Small intestine (tissue), 7 donors: ENCODE measurements around the gene ZG16. TPM values are rescaled to one million over a fixed set of nuclear protein-coding genes. Genes with fewer than 3 reads are reported as not detected.
A peak's percentile ranks its signal among the peaks of the same experiment; 100 is the strongest.

ENCODE experiments used
- DNase-seq, 2 donors: peaks; one replicate each; pipeline versions ENCODE4 v3.0.0 to v3.0.0-alpha.2; 2013
- FAIRE-seq: peaks from 2 replicates; lab custom pipeline; 2012; peaks lifted over from hg19 to GRCh38; lab: Jason Lieb, UNC
- H3K27ac ChIP-seq, 3 donors: one replicate each; pipeline ENCODE4 v1.5.1; 2013; ENCODE audit warnings: low read length in 2 of 3, mild to moderate bottlenecking in 2 of 3, control low read depth in 1 of 3, inconsistent platforms in 1 of 3, low read depth in 1 of 3, moderate library complexity in 1 of 3
- H3K27me3 ChIP-seq, 3 donors: one replicate each; pipeline ENCODE4 v1.6.1; 2013; ENCODE audit warnings: low read length in 3 of 3, inconsistent platforms in 1 of 3; ENCODE audit not compliant: control insufficient read depth in 3 of 3, insufficient read depth in 3 of 3
- H3K36me3 ChIP-seq, 3 donors: one replicate each; pipeline ENCODE4 v1.6.1; 2013; ENCODE audit warnings: low read length in 3 of 3, inconsistent platforms in 1 of 3, low read depth in 1 of 3, mild to moderate bottlenecking in 1 of 3, moderate library complexity in 1 of 3; ENCODE audit not compliant: control insufficient read depth in 3 of 3, insufficient read depth in 2 of 3
- H3K4me1 ChIP-seq, 3 donors: one replicate each; pipeline ENCODE4 v1.6.1; 2013; ENCODE audit warnings: low read length in 2 of 3, inconsistent platforms in 1 of 3, low read depth in 1 of 3, mild to moderate bottlenecking in 1 of 3, moderate library complexity in 1 of 3; ENCODE audit not compliant: control insufficient read depth in 3 of 3, insufficient read depth in 2 of 3
- H3K4me3 ChIP-seq, 3 donors: one replicate each; pipeline ENCODE4 v1.5.1; 2013; ENCODE audit warnings: low read length in 3 of 3, control low read depth in 1 of 3, inconsistent platforms in 1 of 3, low read depth in 1 of 3, mild to moderate bottlenecking in 1 of 3, moderate library complexity in 1 of 3
- H3K9me3 ChIP-seq, 2 donors: one replicate each; pipeline ENCODE4 v1.6.1; 2013; ENCODE audit warnings: low read depth in 1 of 2, low read length in 1 of 2; ENCODE audit not compliant: control insufficient read depth in 2 of 2, insufficient read depth in 1 of 2
- WGBS, 3 donors: extraction: QIAGEN DNeasy Blood & Tissue Kit; methylation state at CpG; one replicate each; pipeline ENCODE4 v1.1.7; 2013; 5-methylcytosine and 5-hydroxymethylcytosine counted together
- polyA plus RNA-seq, 4 donors: library from polyadenylated mRNA; stranded (reverse) in 3 of 4; unstranded in 1 of 4; fragments of 200-250 nt in 3 of 4; fragments of 120-200 nt in 1 of 4; gene quantifications; one replicate each; pipeline versions ENCODE4 v1.2.1 to v1.2.3, GENCODE V29; 2013
- donor health status: healthy with polysubstance abuse.
- donor health status: control.
- donor health status: control.
- donor health status: Bipolar disorder and iron deficiency.
- donor health status: healthy.

The ZG16 gene
- polyA plus RNA-seq, 4 donors = 4.8 to 186 (median 47.4) TPM

DNA sequence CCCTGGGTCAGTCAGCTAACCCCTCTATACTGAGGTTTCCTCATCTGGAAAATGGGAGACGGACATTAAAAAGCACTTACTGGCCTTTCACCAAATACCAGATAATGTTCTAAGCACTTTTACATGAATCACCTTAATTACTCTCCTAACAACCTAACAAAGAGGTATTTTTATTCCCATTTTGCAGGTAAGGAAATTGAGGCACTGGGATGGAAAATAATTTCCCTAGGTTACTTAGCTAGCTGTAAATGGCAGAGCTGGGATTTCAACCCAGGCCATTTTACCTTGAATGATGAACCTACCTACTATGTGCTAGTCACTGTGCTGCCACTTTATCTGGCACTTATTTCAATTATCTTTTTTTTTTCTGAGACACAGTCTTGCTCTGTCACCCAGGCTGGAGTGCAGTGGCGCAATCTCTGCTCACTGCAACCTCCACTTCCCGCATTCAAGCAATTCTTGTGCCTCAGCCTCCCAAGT lies 16.2 kb downstream of the ZG16 start:
- WGBS, 3 donors = 97 to 100% (median 97%) methylated on average over 3 of the region's 3 CpGs
- DNase-seq (no peak), FAIRE-seq (no peak)
- H3K27me3 ChIP-seq = no peaks in the 10 kb centered on the region
- peaks cover 0 to 6% (median 0%) of the 10 kb centered on the region in 3 donors for H3K4me1 ChIP-seq
- no peak overlapping the region for H3K4me3 ChIP-seq
- H3K27ac ChIP-seq = no peak overlapping the region
- peaks cover 3 to 27% (median 4%) of the 10 kb centered on the region in 3 donors for H3K36me3 ChIP-seq
- no peaks in the 10 kb centered on the region for H3K9me3 ChIP-seq

DNA sequence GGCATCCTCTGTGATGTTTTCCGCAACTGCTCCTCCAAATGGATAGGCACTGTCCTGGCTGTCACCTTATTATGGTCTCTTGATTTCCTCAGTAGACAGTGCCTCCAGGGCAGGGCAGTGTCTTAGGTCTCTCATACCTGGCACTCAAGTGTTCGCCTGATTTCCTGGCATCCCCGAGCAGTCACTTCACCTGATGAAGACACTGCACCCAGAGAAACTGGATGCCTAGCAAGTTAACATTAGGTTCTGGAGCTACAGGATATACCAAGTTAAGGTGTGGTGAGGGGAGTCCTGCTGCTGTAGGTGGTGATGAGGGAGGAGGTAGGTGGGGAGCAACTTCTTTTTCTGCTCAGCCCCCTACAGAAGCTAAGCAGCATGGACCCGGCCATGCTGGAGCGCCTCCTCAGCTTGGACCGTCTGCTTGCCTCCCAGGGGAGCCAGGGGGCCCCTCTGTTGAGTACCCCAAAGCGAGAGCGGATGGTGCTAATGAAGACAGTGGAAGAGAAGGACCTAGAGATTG lies 24.4 kb downstream of the ZG16 start:
- H3K4me3 ChIP-seq = no peak overlapping the region
- no peak overlapping the region for H3K27ac ChIP-seq
- peaks cover 0 to 6% (median 0%) of the 10 kb centered on the region in 3 donors for H3K4me1 ChIP-seq
- H3K27me3 ChIP-seq = no peaks in the 10 kb centered on the region
- DNase-seq = no peak
- FAIRE-seq = no peak
- WGBS, 3 donors = 94 to 96% (median 96%) methylated on average over 8 of the region's 8 CpGs
- H3K36me3 ChIP-seq = peaks cover 2 to 54% (median 6%) of the 10 kb centered on the region in 3 donors
- no peaks in the 10 kb centered on the region for H3K9me3 ChIP-seq

DNA sequence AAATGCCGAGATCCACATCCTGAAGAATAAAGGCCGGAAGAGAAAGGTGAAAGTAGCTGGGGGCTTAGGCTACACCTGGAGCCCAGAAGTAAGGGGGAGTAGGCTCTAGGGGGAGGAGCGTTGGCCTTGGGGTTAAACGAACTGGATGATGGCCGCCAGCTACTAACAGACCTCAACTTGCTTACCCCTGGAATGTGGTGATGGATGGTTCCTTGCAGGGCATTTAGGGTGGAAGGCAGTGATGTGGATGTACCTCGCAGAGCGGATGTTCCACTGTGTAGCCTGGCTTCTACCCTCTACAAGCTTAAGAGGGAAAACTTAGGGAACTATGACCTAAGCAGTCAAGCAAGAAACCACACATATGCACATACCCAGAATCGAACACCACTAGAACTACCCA lies 26.0 kb downstream of the ZG16 start:
- Histone ChIP-seq H3K36me3 (peaks cover 0 to 60% (median 3%) of the 10 kb centered on the region in 3 donors), H3K9me3 (no peaks in the 10 kb centered on the region), H3K27ac (peak overlapping the region in 1 of 3 donors; percentile 96), H3K4me1 (peaks cover 0 to 18% (median 9%) of the 10 kb centered on the region in 3 donors), H3K4me3 (no peak overlapping the region), H3K27me3 (no peaks in the 10 kb centered on the region)
- no peak for DNase-seq
- 76 to 81% (median 77%) methylated on average over 8 of the region's 8 CpGs for WGBS, 3 donors
- no peak for FAIRE-seq

DNA sequence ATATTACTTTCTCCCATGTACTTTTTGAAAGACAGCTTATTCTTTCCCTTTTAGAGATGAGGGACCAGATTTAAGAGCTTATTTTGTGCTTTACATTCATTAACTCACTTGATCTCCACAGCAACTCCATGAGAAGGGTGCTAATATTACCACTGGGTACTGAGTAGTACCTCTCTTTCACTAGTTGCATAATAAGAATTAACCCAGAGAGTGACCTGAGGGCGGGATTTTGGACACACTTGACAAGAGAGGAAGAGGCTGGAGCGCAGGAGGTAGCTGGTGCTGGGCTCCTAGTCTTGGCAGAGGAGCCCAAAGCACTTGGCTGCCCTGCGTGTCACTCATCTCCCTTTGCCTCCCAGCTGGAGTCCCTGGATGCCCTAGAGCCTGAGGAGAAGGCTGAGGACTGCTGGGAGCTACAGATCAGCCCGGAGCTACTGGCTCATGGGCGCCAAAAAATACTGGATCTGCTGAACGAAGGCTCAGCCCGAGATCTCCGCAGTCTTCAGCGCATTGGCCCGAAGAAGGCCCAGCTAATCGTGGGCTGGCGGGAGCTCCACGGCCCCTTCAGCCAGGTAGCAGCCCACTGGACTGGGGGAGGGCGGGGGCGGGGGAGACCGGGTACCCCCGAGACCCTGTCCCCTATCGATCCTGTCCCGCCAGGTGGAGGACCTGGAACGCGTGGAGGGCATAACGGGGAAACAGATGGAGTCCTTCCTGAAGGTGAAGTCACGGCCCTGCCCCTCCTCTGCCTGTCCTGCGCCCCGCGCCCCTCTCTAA lies 26.6 kb downstream of the ZG16 start:
- DNase-seq (peak in 1 of 2 donors; percentile 52), FAIRE-seq (no peak)
- H3K36me3 ChIP-seq = peaks cover 0 to 60% (median 3%) of the 10 kb centered on the region in 3 donors
- peak overlapping the region; percentile 96 to 99 (median 98) for H3K27ac ChIP-seq
- H3K4me1 ChIP-seq = peaks cover 3 to 24% (median 12%) of the 10 kb centered on the region in 3 donors
- peak overlapping the region; percentile 66 to 98 (median 97) for H3K4me3 ChIP-seq
- H3K27me3 ChIP-seq = no peaks in the 10 kb centered on the region
- WGBS, 3 donors = 6 to 9% (median 8%) methylated on average over 19 to 26 of the region's 26 CpGs
- H3K9me3 ChIP-seq = no peaks in the 10 kb centered on the region

DNA sequence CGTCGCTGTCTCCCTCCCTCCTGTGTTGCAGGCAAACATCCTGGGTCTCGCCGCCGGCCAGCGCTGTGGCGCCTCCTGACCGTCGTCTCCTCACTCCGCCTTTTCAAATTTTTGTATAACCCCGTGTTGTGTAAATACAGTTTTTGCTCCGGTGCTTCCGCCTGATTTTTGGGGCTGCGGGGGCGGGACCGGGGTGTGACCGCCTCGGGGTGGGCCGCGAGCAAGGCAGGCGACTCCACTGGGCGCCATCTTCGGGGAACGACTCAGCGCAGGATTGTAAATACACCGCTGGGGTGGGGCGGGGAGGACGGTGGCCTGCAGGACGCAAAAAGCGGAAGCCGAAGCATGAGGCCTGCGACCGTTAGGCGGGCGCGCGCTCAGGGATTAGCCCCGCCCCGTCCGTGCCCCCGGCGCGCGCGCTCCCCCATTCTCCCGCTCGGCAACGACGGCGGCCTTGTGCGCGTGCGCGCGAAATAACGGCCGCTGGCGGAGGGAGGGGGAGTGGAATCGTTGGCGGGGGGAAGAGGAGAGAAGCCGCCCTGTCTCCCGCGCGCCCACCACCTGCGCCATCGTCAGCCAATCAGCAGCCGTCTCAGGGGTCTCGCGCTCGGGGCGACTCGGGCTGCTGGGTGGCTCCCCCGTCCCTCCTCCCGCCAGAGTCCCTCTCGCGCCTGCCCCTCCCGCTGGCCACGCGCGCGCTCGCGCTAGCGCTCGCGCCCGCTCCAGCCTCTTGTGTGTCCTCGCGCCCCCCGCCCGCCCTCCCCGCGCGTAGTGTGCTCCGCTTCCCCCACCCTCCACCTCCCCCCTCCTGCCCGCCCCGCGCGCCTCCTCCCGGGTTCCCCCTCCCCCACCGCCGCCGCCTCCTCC lies 27.4 kb downstream of the ZG16 start:
- WGBS, 3 donors = 0 to 1% (median 0%) methylated on average over 50 to 103 of the region's 103 CpGs
- FAIRE-seq (no peak), DNase-seq (peak; percentile 96 to 98)
- H3K9me3 ChIP-seq = no peaks in the 10 kb centered on the region
- H3K27me3 ChIP-seq = no peaks in the 10 kb centered on the region
- H3K27ac ChIP-seq = peak overlapping the region; percentile 96 to 99 (median 98)
- H3K4me1 ChIP-seq = peaks cover 3 to 32% (median 12%) of the 10 kb centered on the region in 3 donors
- peaks cover 0 to 63% (median 0%) of the 10 kb centered on the region in 3 donors for H3K36me3 ChIP-seq
- H3K4me3 ChIP-seq = peak overlapping the region; percentile 66 to 98 (median 97)

DNA sequence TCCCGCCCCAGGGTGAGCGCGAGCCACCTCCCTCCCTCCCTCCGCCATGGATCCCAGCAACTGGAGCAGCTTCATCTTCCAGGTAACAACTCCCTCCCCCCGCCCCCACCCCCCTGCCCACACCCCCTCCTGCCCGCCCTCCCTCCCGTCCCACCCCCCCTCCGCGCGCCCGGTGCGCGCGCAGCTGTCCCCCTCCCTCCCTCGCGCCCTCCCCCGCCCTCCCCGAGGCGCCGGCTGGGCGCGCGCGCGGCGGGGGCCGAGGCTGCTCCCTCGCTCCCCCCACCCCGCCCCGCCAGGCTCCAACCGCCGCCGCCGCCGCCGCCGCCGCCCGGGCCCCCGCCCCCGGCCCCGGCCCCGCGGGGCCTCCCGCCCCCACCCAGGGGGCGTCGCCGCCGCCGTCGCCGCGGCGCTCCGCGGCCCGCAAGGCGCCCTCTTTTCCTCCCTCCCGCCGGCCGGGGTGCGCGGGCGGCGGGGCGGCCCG lies 28.1 kb downstream of the ZG16 start, which contains the start of gene MAZ:
Gene MAZ, plus strand, starts transcription at position 431 of the 481 bp plus-strand sequence. CDS start 173 bp downstream, outside the sequence.
- FAIRE-seq = no peak
- Histone ChIP-seq H3K27me3 (no peaks in the 10 kb centered on the region), H3K36me3 (peaks cover 0 to 62% (median 0%) of the 10 kb centered on the region in 3 donors), H3K9me3 (no peaks in the 10 kb centered on the region), H3K4me3 (peak within 1 kb of the TSS; percentile 84 to 98 (median 97)), H3K4me1 (peaks cover 4 to 39% (median 16%) of the 10 kb centered on the region in 3 donors), H3K27ac (peak within 1 kb of the TSS; percentile 91 to 99 (median 98))
- WGBS, 3 donors = 1% methylated on average over 49 of the region's 67 CpGs; no CpG with 5 or more reads in 2 of the 3 donors
- no peak for DNase-seq

DNA sequence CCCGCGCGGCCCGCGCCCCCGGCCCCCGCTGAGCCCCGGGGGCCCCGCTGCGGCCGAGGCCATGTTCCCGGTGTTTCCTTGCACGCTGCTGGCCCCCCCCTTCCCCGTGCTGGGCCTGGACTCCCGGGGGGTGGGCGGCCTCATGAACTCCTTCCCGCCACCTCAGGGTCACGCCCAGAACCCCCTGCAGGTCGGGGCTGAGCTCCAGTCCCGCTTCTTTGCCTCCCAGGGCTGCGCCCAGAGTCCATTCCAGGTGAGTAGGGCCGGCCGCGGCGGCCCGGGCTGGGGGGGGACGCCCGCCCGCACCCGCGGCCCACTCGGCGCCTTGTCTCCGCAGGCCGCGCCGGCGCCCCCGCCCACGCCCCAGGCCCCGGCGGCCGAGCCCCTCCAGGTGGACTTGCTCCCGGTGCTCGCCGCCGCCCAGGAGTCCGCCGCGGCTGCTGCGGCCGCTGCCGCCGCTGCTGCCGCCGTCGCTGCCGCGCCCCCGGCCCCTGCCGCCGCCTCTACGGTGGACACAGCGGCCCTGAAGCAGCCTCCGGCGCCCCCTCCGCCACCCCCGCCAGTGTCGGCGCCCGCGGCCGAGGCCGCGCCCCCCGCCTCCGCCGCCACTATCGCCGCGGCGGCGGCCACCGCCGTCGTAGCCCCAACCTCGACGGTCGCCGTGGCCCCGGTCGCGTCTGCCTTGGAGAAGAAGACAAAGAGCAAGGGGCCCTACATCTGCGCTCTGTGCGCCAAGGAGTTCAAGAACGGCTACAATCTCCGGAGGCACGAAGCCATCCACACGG lies 28.8 kb downstream of the ZG16 start:
- peak overlapping the region; percentile 77 to 91 (median 90) for H3K27ac ChIP-seq
- H3K4me1 ChIP-seq = peaks cover 6 to 46% (median 16%) of the 10 kb centered on the region in 3 donors
- DNase-seq (peak in 1 of 2 donors; percentile 77), FAIRE-seq (no peak)
- 0 to 1% (median 1%) methylated on average over 52 to 99 of the region's 99 CpGs for WGBS, 3 donors
- H3K36me3 ChIP-seq = peaks cover 0 to 55% (median 0%) of the 10 kb centered on the region in 3 donors
- H3K27me3 ChIP-seq = no peaks in the 10 kb centered on the region
- H3K4me3 ChIP-seq = peak overlapping the region; percentile 78 to 97 (median 84)
- no peaks in the 10 kb centered on the region for H3K9me3 ChIP-seq
